DMS79 treated with DMSO at 0.1 percent for 48 hours (cell line): ENCODE data around the gene ACSM5.

Source experiments
- DNase-seq: peaks from one replicate; lab custom pipeline; 2025; lab: John Stamatoyannopoulos, UW

Gene ACSM5, protein sequence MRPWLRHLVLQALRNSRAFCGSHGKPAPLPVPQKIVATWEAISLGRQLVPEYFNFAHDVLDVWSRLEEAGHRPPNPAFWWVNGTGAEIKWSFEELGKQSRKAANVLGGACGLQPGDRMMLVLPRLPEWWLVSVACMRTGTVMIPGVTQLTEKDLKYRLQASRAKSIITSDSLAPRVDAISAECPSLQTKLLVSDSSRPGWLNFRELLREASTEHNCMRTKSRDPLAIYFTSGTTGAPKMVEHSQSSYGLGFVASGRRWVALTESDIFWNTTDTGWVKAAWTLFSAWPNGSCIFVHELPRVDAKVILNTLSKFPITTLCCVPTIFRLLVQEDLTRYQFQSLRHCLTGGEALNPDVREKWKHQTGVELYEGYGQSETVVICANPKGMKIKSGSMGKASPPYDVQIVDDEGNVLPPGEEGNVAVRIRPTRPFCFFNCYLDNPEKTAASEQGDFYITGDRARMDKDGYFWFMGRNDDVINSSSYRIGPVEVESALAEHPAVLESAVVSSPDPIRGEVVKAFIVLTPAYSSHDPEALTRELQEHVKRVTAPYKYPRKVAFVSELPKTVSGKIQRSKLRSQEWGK

DNA sequence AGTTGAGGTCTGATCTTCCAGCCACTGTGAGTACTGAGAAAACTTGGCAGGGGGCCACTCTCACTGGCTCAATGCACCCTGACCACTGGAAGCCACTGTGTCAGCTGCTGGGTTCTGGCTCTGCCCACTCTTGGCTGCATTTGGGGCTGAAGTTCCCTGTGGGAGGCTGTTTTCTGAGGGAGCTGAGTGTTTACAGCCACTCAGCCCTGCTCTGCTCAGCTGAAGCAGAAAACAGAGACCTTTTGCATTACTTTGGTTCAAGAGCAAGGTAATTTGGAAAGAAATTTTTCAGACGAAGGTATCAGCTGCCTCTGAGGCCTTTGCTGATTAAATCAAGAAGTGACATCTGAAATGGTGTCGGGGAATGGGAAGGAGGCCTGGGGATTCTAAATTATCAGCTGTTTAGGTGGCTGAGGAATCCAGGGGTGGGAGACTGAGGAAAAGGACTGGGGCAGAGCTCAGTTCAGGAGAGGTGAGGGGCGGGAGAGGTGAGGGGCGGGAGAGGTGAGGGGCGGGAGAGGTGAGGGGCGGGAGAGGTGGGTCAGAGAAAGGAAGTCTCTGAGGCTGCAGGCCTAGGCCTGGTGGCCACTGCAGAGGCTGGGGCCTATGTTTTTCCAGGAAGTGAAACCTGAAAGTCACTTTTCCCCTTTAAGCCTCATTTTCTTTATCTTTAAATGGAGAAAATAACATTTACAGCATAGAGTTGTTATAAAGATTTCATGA, at the start of gene ACSM5:
ACSM5 (plus strand) TSS at position 137 of the 723 bp plus-strand sequence. CDS start 1,951 bp downstream, outside the sequence.
- peak; percentile 41 for DNase-seq

DNA sequence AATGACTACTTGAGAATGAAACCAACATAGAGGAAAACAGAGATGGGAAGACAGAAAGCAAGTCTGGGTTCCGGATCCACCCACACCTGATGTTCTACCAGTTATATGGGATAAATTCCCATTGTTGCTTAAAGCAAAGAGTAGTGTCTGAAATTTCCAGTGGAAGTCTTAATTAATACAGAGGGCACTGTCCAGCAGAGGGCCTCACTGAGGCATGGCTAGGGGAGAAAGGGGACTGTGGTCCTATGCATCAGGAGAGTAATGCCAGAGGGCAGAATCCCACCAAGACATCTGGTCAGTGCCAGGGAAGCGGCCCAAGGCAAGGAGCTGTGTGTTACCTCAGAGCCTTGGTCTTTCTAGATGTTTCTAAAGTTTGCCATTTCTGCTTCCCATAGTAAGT, 49.3 kb upstream of the ACSM5 start:
- no peak for DNase-seq

- DNase-seq, result no peak
Measured at GRCh38 chr16:20363191-20363590, 46.1 kb upstream of the ACSM5 start.

DNA sequence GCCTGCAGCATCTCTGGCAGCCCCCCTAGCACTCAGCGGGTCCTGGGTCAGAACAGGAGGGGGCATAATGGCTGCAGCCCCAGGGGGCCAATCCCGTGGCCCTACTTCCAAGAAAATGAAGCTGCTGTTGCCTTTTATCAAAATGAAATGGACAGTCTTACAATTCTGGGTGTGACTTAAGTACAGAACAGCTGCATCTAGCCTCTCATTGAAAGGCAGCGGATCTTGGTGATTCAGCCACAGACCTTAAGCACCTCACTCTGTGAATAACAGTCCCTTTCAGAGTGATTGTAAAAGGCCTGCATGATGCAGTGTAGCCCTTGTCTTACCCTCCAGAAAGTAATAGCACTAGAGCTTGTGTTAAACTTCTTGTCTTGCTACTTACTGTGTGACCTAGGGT, 45.3 kb upstream of the ACSM5 start:
- DNase-seq, result no peak

GRCh38 chr16:20369452-20370054, 39.8 kb upstream of the ACSM5 start:
- DNase-seq, result no peak

GRCh38 chr16:20372701-20373100, 36.6 kb upstream of the ACSM5 start:
- no peak for DNase-seq

DNA sequence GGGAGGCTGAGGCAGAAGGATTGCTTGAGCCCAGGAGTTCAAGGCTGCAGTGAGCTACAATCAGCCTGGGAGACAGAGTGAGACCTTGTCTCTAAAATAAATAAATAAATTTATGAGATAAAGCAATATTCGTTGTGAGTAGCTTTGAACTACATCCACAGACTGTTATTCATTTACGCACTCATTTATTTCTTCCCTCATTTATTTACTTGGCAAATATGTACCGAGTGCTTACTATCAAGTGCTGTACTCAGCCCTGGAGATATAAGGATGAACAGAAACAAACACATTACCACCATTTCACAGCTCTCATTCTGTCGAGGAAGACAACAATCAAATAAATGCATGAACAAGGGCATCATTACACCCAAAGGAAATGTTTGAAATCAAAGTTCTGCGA, 32.2 kb upstream of the ACSM5 start:
- DNase-seq, result no peak

- no peak for DNase-seq
Measured at GRCh38 chr16:20380782-20381181, 28.6 kb upstream of the ACSM5 start.

DNA sequence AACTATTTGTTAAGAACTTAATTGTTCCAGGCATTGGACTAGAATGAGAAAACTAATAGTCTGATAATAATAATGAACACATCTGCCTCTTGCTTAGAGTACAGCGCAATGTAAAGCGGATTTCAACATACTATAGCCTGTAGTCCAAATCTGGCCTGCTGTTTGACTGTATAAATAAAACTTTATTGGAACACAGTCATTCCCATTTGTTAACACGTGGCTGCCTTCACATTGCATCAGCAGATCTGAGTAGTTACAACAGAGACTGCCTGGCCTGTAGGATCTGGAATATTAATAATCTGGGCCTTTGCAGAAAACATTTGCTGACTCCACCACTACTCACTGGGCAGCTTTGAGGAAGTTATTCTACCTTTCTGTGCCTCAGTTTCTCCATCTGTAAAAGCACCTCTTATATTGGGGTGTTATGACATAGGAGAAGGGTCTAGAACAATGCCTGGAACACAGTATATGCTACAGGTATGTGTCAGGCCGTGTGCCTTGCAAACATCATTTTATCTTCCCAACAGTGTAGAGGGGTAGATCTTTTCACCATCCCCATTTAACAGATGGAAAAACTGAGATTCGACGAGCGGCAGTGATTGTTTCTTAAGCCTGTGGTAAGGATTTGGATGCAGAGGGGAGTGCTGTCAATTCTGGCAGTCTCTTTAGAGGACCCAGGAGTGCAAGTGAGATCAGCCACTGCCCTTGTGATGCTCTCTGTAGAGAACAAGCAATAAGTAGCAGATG, 27.0 kb upstream of the ACSM5 start:
- DNase-seq, result no peak

- peak; percentile 69 for DNase-seq
Measured at GRCh38 chr16:20383106-20384029, 26.0 kb upstream of the ACSM5 start.

- DNase-seq, result peak; percentile 4
Measured at GRCh38 chr16:20385844-20386832, 23.2 kb upstream of the ACSM5 start.

GRCh38 chr16:20387978-20388377, 21.4 kb upstream of the ACSM5 start:
- DNase-seq, result no peak

DNA sequence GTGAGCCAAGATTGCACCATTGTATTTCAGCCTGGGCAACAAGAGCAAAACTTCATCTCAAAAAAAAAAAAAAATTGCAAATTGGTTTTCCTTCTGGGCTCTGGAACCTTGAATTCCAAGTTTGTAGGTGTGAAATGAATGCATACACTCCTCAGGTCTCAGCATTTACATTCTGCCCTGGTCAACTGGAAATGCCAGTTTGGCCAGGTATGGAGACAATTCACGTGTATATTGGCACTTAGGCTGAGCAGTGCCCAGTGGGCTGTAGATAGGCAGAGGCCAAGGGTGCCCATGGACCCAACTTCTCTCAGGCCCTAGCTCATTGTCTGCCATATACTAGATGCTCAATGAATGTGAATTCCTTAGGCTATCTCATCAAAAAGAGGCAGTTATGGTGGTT, 20.5 kb upstream of the ACSM5 start:
- no peak for DNase-seq

DNA sequence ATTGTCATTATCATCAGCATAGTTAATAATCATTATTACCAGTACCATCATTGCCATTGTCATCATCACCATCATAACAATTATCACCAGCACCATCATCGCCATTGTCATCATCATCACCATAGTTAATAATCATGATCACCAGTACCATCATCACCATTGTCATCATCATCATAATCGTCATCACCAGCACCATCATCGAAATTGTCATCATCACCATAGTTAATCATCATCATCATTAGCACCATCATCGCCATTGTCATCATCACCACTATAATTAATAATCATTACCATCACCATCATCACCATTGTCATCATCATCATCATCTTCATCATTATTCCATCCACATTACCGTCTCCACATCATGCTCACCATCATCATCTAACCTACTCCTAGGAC, 18.3 kb upstream of the ACSM5 start:
- no peak for DNase-seq

- DNase-seq, result no peak
Measured at GRCh38 chr16:20393801-20394577, 15.3 kb upstream of the ACSM5 start.

DNA sequence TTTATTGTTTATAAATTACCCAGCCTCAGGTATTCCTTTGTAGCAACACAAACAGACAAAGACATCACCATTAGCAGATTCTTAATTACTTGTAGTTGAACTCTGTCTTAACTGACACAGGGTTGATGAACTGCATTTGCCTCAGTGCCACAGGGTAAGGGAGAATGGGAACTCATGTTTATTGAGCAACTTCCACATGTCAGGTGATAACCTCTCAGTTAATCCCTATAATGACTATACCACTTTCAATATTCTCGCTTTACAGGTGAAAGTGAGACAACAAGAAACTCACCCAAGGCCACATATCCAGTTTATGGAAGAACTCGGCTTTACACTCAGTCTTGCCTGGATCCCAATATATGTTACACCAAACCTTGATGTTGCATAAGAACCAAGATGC, 13.4 kb upstream of the ACSM5 start:
- no peak for DNase-seq

DNA sequence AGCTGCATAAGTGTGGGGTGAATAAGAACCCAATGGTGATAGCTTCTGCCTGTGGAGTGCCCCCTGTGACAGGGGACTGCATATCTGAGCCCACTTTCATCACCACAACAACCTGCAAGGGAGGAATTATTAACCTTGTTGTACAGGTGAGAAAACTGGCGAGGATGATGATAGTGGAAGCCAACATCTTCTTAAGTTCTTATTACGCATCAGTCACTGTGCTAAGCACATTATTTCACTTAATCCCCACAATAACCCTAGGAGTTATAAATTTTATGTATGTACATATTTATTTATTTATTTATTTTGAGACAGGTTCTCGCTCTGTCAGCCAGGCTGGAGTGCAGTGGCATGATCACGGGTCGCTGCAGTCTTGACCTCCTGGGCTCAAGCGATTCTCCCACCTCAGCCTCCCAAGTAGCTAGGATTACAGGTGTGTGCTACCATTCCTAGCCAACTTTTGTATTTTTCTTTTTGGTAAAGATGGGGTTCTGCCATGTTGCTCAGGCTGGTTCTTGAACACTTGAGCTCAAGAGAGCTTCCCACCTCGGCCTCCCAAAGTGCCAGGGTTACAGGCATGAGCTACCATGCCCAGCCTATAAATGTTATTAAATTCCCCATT, 12.4 kb upstream of the ACSM5 start:
- DNase-seq, result no peak

DNA sequence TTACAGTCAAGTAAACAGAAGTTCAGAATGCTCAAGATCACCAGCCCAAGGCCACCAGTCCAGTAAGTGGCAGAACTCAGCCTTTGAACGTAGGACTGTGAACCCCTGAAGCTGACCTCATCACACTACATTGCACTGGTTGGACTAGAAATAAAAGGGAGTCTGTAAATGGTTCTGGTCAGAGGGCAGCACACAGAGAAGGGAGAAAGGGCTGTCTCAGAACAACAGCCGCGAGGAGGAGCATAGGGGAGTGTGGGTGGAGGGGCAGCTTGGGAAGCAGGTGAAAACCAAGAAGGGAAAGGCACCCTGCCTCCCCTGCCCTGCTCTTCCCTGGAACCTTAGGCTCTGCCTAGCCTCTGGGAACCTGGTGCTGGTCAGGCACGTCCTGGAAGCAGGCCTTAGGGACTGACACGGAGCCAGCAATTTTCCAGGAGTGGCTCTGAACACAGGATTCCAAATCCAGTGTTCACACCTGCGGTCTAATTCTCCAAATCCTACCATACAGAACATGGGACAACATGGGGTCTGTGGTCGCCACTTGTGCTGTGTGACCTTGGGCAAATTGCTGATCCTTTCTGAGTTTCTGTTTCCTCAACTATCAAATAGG, 11.8 kb upstream of the ACSM5 start:
- DNase-seq, result no peak
